Vagina (tissue), 2 donors: ENCODE results near the gene GZF1. TPM values are rescaled to one million over a fixed set of nuclear protein-coding genes. Genes with fewer than 3 reads are reported as not detected.

Source experiments
- DNase-seq, 2 donors: peaks; one replicate each; pipeline ENCODE4 v3.0.0-alpha.2; 2017; ENCODE audit errors: extremely low spot score in 2 of 2
- H3K27ac ChIP-seq: fragments of 200-600 bp; sonication (generic); one replicate; pipeline ENCODE4 v1.5.1; 2019
- H3K27me3 ChIP-seq: fragments of 200-600 bp; sonication (generic); one replicate; pipeline ENCODE4 v1.5.1; 2019
- H3K36me3 ChIP-seq, 2 donors: fragments of 200-600 bp; sonication (generic); one replicate each; pipeline ENCODE4 v1.5.1; 2017 to 2019
- H3K4me1 ChIP-seq: fragments of 200-600 bp; sonication (generic); one replicate; pipeline ENCODE4 v1.5.1; 2019
- H3K4me3 ChIP-seq, 2 donors: fragments of 200-600 bp; sonication (generic); 1 replicate in 1 of 2; 2 replicates in 1 of 2; pipeline ENCODE4 v1.5.1; 2016 to 2019
- H3K9me3 ChIP-seq: fragments of 200-600 bp; sonication (generic); one replicate; pipeline ENCODE4 v1.5.1; 2019
- CTCF ChIP-seq, 3 experiments: fragments of 450-650 bp in 2 of 3; fragments of 200-600 bp in 1 of 3; sonication (generic) in 1 of 3; IDR thresholded peaks; one replicate each; pipeline ENCODE4 v1.5.1; 2017 to 2019; ENCODE audit warnings: antibody characterized with exemption in 3 of 3, mild to moderate bottlenecking in 2 of 3, moderate library complexity in 2 of 3
- POLR2A ChIP-seq, 2 donors: fragments of 450-650 bp; IDR thresholded peaks; one replicate each; pipeline ENCODE4 v1.6.1; 2017; ENCODE audit warnings: antibody characterized with exemption in 2 of 2, mild to moderate bottlenecking in 2 of 2, moderate library complexity in 2 of 2
- POLR2AphosphoS5 ChIP-seq, 2 donors: sonication (generic); formaldehyde crosslinking; IDR thresholded peaks; one replicate each; pipeline ENCODE4 v1.9.0; 2017; ENCODE audit warnings: antibody characterized with exemption in 2 of 2, mild to moderate bottlenecking in 2 of 2, low read depth in 1 of 2; ENCODE audit not compliant: insufficient read depth in 1 of 2
- intact Hi-C: fragments of 100-400 bp; cut with DNase I; formaldehyde crosslinking; loops from one replicate; pipeline ENCODE4 v1.15.1; 2023
- total RNA-seq: library from RNA; depleted of rRNA; stranded (reverse); fragments of >200 nt; gene quantifications from one replicate; pipeline ENCODE4 v1.2.3, GENCODE V29; 2016

Gene GZF1
- total RNA-seq, 1 donor from 2014 or later, result 20.9 TPM

- peak; percentile 100 for DNase-seq
- Histone ChIP-seq H3K27ac (peak overlapping the region; percentile 92), H3K9me3 (no peaks in the 10 kb centered on the region), H3K36me3 (peaks cover 0 to 17% of the 10 kb centered on the region in 2 donors), H3K27me3 (no peaks in the 10 kb centered on the region), H3K4me1 (peaks cover 32% of the 10 kb centered on the region), H3K4me3 (peak overlapping the region; percentile 47 to 64)
- intact Hi-C loops, result loop anchor here (5.0 kb wide), 1 partner anchor 279 kb away; the partner anchor contains the start of gene CST3
- TF ChIP-seq CTCF (IDR thresholded peaks at IDR 0.05) (peak in 1 of 3 experiments; percentile 33), POLR2AphosphoS5 (IDR thresholded peaks at IDR 0.05; ENCODE audit: insufficient read depth in 1 of 2, low read depth in 1 of 2) (peak; percentile 96 to 99), POLR2A (IDR thresholded peaks at IDR 0.05) (peak in 1 of 2 donors; percentile 62)
Measured at GRCh38 chr20:23357767-23358562, 4.0 kb upstream of the GZF1 start.

GRCh38 chr20:23358563-23358906 lies 3.4 kb upstream of the GZF1 start:
- H3K9me3 ChIP-seq, result no peaks in the 10 kb centered on the region
- peak overlapping the region; percentile 92 for H3K27ac ChIP-seq
- H3K36me3 ChIP-seq, result peaks cover 0 to 17% of the 10 kb centered on the region in 2 donors
- no peak for TF ChIP-seq POLR2AphosphoS5 (IDR thresholded peaks at IDR 0.05; ENCODE audit: insufficient read depth in 1 of 2, low read depth in 1 of 2)
- TF ChIP-seq CTCF (IDR thresholded peaks at IDR 0.05), result no peak
- TF ChIP-seq POLR2A (IDR thresholded peaks at IDR 0.05), result no peak
- peaks cover 36% of the 10 kb centered on the region for H3K4me1 ChIP-seq
- no peaks in the 10 kb centered on the region for H3K27me3 ChIP-seq
- H3K4me3 ChIP-seq, result peak overlapping the region; percentile 47 to 64
- no peak for DNase-seq
- intact Hi-C loops, result loop anchor here (5.0 kb wide), 1 partner anchor 279 kb away; the partner anchor contains the start of gene CST3

- no peak for DNase-seq
- intact Hi-C loops, result loop anchor here (5.0 kb wide), 1 partner anchor 278 kb away; the partner anchor contains the start of gene CST3
- H3K4me3 ChIP-seq, result no peak overlapping the region
- H3K27me3 ChIP-seq, result no peaks in the 10 kb centered on the region
- no peak for TF ChIP-seq CTCF (IDR thresholded peaks at IDR 0.05)
- no peak for TF ChIP-seq POLR2AphosphoS5 (IDR thresholded peaks at IDR 0.05; ENCODE audit: insufficient read depth in 1 of 2, low read depth in 1 of 2)
- peak overlapping the region; percentile 92 for H3K27ac ChIP-seq
- H3K9me3 ChIP-seq, result no peaks in the 10 kb centered on the region
- peaks cover 38% of the 10 kb centered on the region for H3K4me1 ChIP-seq
- peaks cover 0 to 12% of the 10 kb centered on the region in 2 donors for H3K36me3 ChIP-seq
Measured at GRCh38 chr20:23358923-23359593, 2.9 kb upstream of the GZF1 start.

GRCh38 chr20:23360531-23360930 lies 1.5 kb upstream of the GZF1 start:
- Histone ChIP-seq H3K4me1 (peaks cover 41% of the 10 kb centered on the region), H3K4me3 (no peak overlapping the region), H3K9me3 (no peaks in the 10 kb centered on the region), H3K27me3 (no peaks in the 10 kb centered on the region), H3K36me3 (peaks cover 0 to 11% of the 10 kb centered on the region in 2 donors), H3K27ac (peak overlapping the region; percentile 97)
- no peak for DNase-seq
- TF ChIP-seq CTCF (IDR thresholded peaks at IDR 0.05) (no peak), POLR2AphosphoS5 (IDR thresholded peaks at IDR 0.05; ENCODE audit: insufficient read depth in 1 of 2, low read depth in 1 of 2) (no peak), POLR2A (IDR thresholded peaks at IDR 0.05) (no peak)
- intact Hi-C loops, result loop anchor here (5.0 kb wide), 2 partner anchors 62 to 262 kb away; partner anchors contain the start of gene NAPB
